Karpas-422 (cell line): Measurements from ENCODE around the gene PDLIM1. TPM values are rescaled to one million over a fixed set of nuclear protein-coding genes. Genes with fewer than 3 reads are reported as not detected.
"Not testable (repeated sequence)": the region's sequence is repeated elsewhere in the genome, so short reads cannot be mapped to it uniquely, and the experiment has no call there.

Experiments
- DNase-seq: peaks from one replicate; pipeline ENCODE4 v3.0.0-alpha.2; 2015
- H2AFZ ChIP-seq: fragments of 200-600 bp; sonication (generic); 2 replicates; pipeline ENCODE4 v1.6.1; 2014; ENCODE audit warnings: antibody characterized with exemption, low read length, mixed read lengths
- H3K27ac ChIP-seq: fragments of 200-600 bp; sonication (generic); 2 replicates; pipeline ENCODE4 v1.5.1; 2014; ENCODE audit warnings: mild to moderate bottlenecking, low read length, moderate library complexity
- H3K27me3 ChIP-seq: fragments of 200-600 bp; sonication (generic); 2 replicates; pipeline ENCODE4 v1.6.1; 2014; ENCODE audit warnings: low read length, mixed read lengths
- H3K36me3 ChIP-seq: fragments of 200-600 bp; sonication (generic); 2 replicates; pipeline ENCODE4 v1.6.1; 2014; ENCODE audit warnings: low read length, mixed read lengths; ENCODE audit not compliant: insufficient read depth
- H3K4me1 ChIP-seq: fragments of 200-600 bp; sonication (generic); 2 replicates; pipeline ENCODE4 v1.6.1; 2014; ENCODE audit warnings: mild to moderate bottlenecking, low read length, mixed read lengths
- H3K4me2 ChIP-seq: fragments of 200-600 bp; sonication (generic); 2 replicates; pipeline ENCODE4 v1.6.1; 2014; ENCODE audit warnings: low read length, low read depth, mild to moderate bottlenecking; ENCODE audit not compliant: poor library complexity, severe bottlenecking
- H3K4me3 ChIP-seq: fragments of 200-600 bp; sonication (generic); 2 replicates; pipeline ENCODE4 v1.5.1; 2014; ENCODE audit warnings: mild to moderate bottlenecking, antibody characterized with exemption, low read length, mixed read lengths
- H3K79me2 ChIP-seq: fragments of 200-600 bp; sonication (generic); 2 replicates; pipeline ENCODE4 v1.6.1; 2014; ENCODE audit warnings: mild to moderate bottlenecking, low read length, mixed read lengths
- H3K9ac ChIP-seq: fragments of 200-600 bp; sonication (generic); 2 replicates; pipeline ENCODE4 v1.6.0; 2014; ENCODE audit warnings: low read length
- H3K9me2 ChIP-seq: fragments of 200-600 bp; sonication (generic), shearing (Covaris generic); replicated peaks from 2 replicates; pipeline ENCODE4 v1.6.0; 2014; ENCODE audit warnings: mild to moderate bottlenecking, low read length, moderate library complexity; ENCODE audit not compliant: insufficient read depth
- H3K9me3 ChIP-seq: fragments of 300-700, 200-600 bp; sonication (generic); 2 replicates; pipeline ENCODE4 v1.6.1; 2014; ENCODE audit warnings: low read length, mixed read lengths
- H4K20me1 ChIP-seq: fragments of 200-600 bp; sonication (generic); 2 replicates; pipeline ENCODE4 v1.6.1; 2014; ENCODE audit warnings: mild to moderate bottlenecking, antibody characterized with exemption, low read length, low read depth; ENCODE audit not compliant: insufficient read depth
- total RNA-seq: library from RNA; depleted of rRNA; stranded (reverse); fragments of >200 nt; shearing (Covaris generic); gene quantifications from 2 replicates; pipeline ENCODE4 v1.2.3, GENCODE V29; 2014; ENCODE audit warnings: low replicate concordance

Gene PDLIM1
- total RNA-seq, 1 experiment from 2014 or later: 0.22 TPM

- Histone ChIP-seq H3K4me3 (no peak overlapping the region), H3K36me3 (no peaks in the 10 kb centered on the region), H3K4me1 (no peaks in the 10 kb centered on the region), H3K79me2 (no peaks in the 10 kb centered on the region), H3K4me2 (no peak overlapping the region), H3K9ac (no peak overlapping the region), H3K27me3 (no peaks in the 10 kb centered on the region), H2AFZ (no peak overlapping the region), H4K20me1 (no peaks in the 10 kb centered on the region), H3K9me3 (no peaks in the 10 kb centered on the region), H3K9me2 (no peaks in the 10 kb centered on the region), H3K27ac (no peak overlapping the region)
- no peak for DNase-seq
Measured at GRCh38 chr10:95234951-95235350, 55.9 kb downstream of the PDLIM1 start.

- Histone ChIP-seq H3K9ac (no peak overlapping the region), H3K27ac (no peak overlapping the region), H3K4me2 (no peak overlapping the region), H3K9me3 (no peaks in the 10 kb centered on the region), H4K20me1 (no peaks in the 10 kb centered on the region), H3K4me1 (no peaks in the 10 kb centered on the region), H2AFZ (no peak overlapping the region), H3K4me3 (no peak overlapping the region), H3K79me2 (no peaks in the 10 kb centered on the region), H3K27me3 (no peaks in the 10 kb centered on the region), H3K36me3 (no peaks in the 10 kb centered on the region), H3K9me2 (no peaks in the 10 kb centered on the region)
- no peak for DNase-seq
Measured at GRCh38 chr10:95233377-95234034, 57.3 kb downstream of the PDLIM1 start.

- H3K36me3 ChIP-seq, H3K9me3 ChIP-seq, DNase-seq, H3K4me3 ChIP-seq, H3K9me2 ChIP-seq, H3K27me3 ChIP-seq, H4K20me1 ChIP-seq, H3K4me1 ChIP-seq, H3K27ac ChIP-seq, H3K9ac ChIP-seq, H2AFZ ChIP-seq, H3K79me2 ChIP-seq, H3K4me2 ChIP-seq: not testable (repeated sequence)
Measured at GRCh38 chr10:95230677-95231586, 59.9 kb downstream of the PDLIM1 start.

- no peaks in the 10 kb centered on the region for H3K4me1 ChIP-seq
- no peaks in the 10 kb centered on the region for H3K9me3 ChIP-seq
- no peaks in the 10 kb centered on the region for H3K79me2 ChIP-seq
- no peak overlapping the region for H2AFZ ChIP-seq
- no peak overlapping the region for H3K9ac ChIP-seq
- no peaks in the 10 kb centered on the region for H4K20me1 ChIP-seq
- H3K36me3 ChIP-seq: no peaks in the 10 kb centered on the region
- H3K4me3 ChIP-seq: no peak overlapping the region
- H3K27me3 ChIP-seq: no peaks in the 10 kb centered on the region
- no peaks in the 10 kb centered on the region for H3K9me2 ChIP-seq
- no peak overlapping the region for H3K27ac ChIP-seq
- DNase-seq: no peak
- no peak overlapping the region for H3K4me2 ChIP-seq
Measured at GRCh38 chr10:95229724-95230627, 60.8 kb downstream of the PDLIM1 start.

- H3K27me3 ChIP-seq, H4K20me1 ChIP-seq, H3K4me3 ChIP-seq, H2AFZ ChIP-seq, H3K36me3 ChIP-seq, H3K27ac ChIP-seq, H3K4me2 ChIP-seq, H3K79me2 ChIP-seq, H3K4me1 ChIP-seq, H3K9ac ChIP-seq, H3K9me3 ChIP-seq, DNase-seq, H3K9me2 ChIP-seq: not testable (repeated sequence)
Measured at GRCh38 chr10:95228934-95229723, 61.7 kb downstream of the PDLIM1 start.

GRCh38 chr10:95225136-95225535 is 65.7 kb downstream of the PDLIM1 start:
- H3K9me3 ChIP-seq: no peaks in the 10 kb centered on the region
- H3K9me2 ChIP-seq: no peaks in the 10 kb centered on the region
- H3K36me3 ChIP-seq: no peaks in the 10 kb centered on the region
- H3K79me2 ChIP-seq: no peaks in the 10 kb centered on the region
- H3K9ac ChIP-seq: no peak overlapping the region
- no peak overlapping the region for H3K4me2 ChIP-seq
- H3K27me3 ChIP-seq: no peaks in the 10 kb centered on the region
- H3K4me1 ChIP-seq: no peaks in the 10 kb centered on the region
- H3K4me3 ChIP-seq: no peak overlapping the region
- H3K27ac ChIP-seq: no peak overlapping the region
- DNase-seq: no peak
- no peak overlapping the region for H2AFZ ChIP-seq
- H4K20me1 ChIP-seq: no peaks in the 10 kb centered on the region

GRCh38 chr10:95221124-95221523 is 69.7 kb downstream of the PDLIM1 start:
- H3K9me3 ChIP-seq: no peaks in the 10 kb centered on the region
- no peak overlapping the region for H3K4me2 ChIP-seq
- H2AFZ ChIP-seq: no peak overlapping the region
- no peaks in the 10 kb centered on the region for H3K27me3 ChIP-seq
- H4K20me1 ChIP-seq: no peaks in the 10 kb centered on the region
- no peaks in the 10 kb centered on the region for H3K36me3 ChIP-seq
- DNase-seq: no peak
- no peak overlapping the region for H3K27ac ChIP-seq
- H3K4me3 ChIP-seq: no peak overlapping the region
- no peaks in the 10 kb centered on the region for H3K9me2 ChIP-seq
- H3K79me2 ChIP-seq: no peaks in the 10 kb centered on the region
- no peak overlapping the region for H3K9ac ChIP-seq
- H3K4me1 ChIP-seq: no peaks in the 10 kb centered on the region
